Fibroblast of skin of scalp (primary cell): ENCODE measurements around the gene UBR3.
"Not testable (repeated sequence)": the region's sequence is repeated elsewhere in the genome, so short reads cannot be mapped to it uniquely, and the experiment has no call there.

Experiments
- DNase-seq: peaks from one replicate; pipeline ENCODE4 v3.0.0-alpha.2; 2013

The UBR3 gene

GRCh38 chr2:169867579-169867978 lies 40.3 kb downstream of the UBR3 start:
- DNase-seq: no peak

DNA sequence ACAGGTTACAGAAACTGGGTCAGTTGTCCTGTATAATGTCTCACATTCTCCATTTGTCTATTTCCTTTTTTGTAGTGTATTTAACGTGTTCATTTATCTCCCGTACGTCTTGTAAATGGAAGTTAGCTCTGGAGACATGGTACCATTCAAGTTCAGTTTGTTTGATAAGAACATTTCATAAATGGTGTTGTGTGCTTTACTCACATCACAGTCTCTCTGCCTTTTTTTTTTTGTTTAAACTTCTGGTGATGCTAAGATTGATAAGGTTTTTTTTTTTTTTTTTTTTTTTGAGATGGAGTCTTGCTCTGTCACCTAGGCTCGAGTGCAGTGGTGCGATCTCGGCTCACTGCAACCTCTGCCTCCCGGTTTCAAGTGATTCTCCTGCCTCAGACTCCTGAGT lies 41.7 kb downstream of the UBR3 start:
- no peak for DNase-seq

GRCh38 chr2:169871369-169871768 lies 44.1 kb downstream of the UBR3 start:
- not testable (repeated sequence) for DNase-seq

DNA sequence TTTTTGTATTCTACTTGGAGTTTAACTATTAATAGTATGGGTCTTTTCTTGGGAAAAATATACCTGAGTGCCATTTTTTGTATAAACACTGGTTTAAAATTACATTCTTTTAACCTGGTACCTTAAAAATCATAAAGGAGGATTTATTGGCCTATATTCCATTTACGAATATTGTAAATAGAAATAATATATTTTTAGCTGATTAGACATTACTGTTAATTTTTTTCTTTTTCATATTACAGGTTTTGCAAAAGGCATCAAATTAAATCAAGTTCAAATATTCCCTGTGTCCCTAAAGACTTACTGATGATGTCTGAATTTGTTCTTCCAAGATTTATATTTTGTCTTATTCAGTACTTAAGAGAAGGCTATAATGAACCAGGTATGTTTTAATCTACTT lies 44.7 kb downstream of the UBR3 start:
- no peak for DNase-seq

DNA sequence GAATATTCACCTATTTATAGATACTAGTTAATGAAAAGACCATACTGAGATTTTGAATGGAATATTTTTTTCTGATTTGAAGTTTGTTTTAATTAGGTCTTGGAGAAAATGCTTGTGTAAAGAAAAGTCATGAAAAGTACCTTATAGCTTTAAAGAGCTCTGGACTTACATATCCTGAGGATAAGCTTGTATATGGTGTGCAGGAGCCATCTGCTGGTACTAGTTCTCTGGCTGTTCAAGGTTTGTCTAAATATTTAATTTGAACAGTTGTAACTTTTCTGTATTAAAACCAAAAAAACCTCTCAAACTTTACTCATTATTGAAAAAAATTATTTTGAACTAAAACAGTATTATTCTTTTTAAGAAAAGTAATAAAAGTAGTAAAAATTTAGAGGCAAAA lies 50.1 kb downstream of the UBR3 start:
- peak; percentile 24 for DNase-seq

DNA sequence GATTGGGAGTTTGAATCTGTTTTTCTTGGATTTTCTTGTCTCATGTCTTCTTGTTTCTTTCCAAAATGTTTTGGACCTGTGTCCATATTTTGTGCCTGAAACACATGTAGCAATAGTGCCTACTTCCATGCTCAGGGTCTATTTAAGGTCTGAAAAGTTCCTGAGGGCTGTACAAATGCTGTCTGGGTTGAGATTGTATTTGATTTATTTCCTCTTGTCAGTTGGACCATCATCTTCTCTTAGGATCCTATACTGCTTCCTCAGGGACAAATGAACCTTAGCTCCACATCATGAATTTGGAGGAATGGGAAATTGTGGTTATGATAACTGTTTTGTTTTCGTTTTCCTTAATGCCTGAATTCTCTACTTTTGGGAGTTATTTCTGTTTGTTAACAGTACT lies 59.9 kb downstream of the UBR3 start:
- no peak for DNase-seq

GRCh38 chr2:169891593-169892298 lies 64.5 kb downstream of the UBR3 start:
- peak; percentile 38 for DNase-seq

DNA sequence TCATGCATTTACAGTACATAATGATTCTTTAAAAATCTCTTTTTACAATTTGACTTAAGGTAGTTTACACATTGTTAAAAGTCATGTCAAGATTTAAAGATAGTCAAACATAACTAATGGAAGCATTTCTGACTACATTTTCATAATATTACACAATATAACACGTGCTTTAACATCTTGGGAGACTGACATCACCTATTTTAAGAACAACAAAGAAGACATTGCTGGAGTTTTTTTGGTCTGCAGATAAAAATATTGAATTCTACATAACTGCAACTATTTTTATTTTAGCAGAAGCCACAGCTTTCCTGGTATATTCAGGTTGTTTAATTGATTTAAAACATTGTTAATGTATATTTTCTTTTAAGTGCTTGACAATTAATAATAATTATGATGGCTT lies 65.7 kb downstream of the UBR3 start:
- no peak for DNase-seq

- DNase-seq: peak; percentile 28
Observed at GRCh38 chr2:169895294-169895985, 68.2 kb downstream of the UBR3 start.

GRCh38 chr2:169897834-169898233 lies 70.6 kb downstream of the UBR3 start:
- no peak for DNase-seq

GRCh38 chr2:169900103-169900502 lies 72.8 kb downstream of the UBR3 start:
- not testable (repeated sequence) for DNase-seq

DNA sequence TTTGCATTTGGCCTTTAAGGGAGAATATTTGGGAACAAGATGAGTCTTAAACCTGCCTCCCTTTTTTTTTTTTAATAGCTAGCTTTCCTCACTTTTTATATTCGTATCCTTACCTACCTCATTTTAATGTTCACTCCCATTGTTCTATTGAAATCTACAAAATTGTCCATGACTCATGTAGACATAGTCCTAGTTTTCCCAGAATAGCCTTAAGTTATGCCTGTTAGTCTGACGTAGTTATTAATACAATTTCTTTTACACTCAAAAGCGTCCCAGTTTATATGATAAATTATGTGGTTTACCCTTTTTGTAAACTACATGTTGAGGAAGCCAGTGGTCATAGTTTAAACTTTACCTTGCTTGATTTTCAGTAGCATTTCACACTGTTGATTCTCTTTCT lies 73.4 kb downstream of the UBR3 start:
- DNase-seq: no peak

DNA sequence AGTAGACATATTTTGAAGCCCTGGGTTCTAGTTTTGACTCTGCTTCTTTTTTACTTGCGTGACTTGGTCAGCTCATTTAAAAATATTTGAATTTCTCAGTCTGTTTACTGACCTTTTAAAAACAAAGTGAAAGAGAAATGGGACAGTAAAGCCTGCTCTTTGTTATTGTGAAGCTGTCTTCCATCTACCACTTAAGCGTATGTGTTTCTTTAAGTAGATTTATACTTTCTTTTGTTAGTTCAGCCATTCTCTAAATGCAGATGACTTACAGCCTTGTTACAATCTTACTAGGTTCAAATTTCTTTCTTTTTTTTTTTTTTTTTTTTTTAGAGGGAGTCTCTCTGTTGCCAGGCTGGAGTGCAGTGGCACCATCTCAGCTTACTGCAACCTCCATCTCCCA lies 79.5 kb downstream of the UBR3 start:
- no peak for DNase-seq

DNA sequence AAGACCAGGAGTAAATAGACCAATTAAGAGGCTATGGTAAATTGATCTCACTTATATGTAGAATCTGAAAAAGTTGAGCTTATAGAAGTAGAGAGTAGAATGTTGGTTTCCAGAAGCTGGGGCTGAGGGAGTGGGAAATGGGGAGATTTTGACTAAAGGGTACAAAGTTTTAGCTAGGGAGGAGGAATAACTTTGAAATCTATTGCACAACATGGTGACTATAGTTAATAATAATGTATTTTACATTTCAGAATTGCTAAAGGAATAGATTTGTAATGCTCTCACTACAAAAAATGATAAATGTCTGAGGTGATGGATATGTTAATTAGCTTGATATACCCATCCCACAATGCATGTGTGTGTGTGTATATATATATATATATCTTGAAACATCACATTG lies 82.1 kb downstream of the UBR3 start:
- DNase-seq: no peak

DNA sequence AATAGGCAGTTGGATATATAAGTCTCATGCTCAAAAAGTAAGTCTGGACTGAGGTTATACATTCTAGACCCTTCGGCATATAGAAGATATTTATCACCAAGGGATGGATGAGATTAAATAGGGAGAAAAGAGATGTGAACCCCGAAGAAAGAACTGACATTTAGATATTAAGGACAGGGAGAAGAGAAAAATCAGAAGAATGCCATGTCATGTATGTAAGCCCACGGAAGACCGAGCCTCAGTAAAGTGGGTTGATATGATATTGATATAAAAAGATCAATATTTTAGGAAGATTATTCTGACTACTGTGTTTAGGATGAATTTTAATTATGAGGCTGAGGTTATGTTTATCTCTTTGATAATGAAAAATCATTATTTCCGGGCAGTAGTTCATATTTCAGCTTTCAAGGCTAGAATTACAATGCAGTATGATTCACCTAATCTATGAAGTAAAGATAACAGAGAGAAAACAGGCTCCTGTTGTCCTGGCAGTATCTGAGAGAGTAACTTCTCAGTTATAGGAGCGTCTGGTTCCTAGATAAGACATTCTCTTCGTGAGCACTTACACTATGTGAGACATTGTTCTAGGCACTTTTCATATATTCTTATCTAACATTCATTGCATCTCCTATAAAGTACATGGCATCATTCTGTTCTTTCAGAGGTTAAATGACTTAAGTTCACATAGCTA lies 83.0 kb downstream of the UBR3 start:
- no peak for DNase-seq

DNA sequence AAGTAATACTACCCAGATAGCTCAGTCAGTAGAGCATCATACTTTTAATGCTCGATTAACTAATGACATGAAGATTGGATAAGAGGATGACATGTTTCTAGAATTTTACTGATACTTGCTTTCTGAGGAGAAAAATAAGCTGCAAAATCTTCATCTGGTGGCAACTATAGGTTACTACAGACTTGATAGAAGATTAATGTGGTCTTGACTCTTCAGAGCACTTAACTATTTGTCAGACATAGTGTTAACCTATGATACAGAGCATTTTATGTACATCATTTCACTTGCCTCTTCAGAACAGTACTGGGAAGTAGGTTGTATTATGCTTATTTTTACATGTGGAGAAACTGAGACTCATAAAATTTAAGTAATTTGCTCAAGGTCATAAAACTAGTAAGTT lies 83.9 kb downstream of the UBR3 start:
- no peak for DNase-seq

GRCh38 chr2:169916623-169917022 lies 89.4 kb downstream of the UBR3 start:
- no peak for DNase-seq

DNA sequence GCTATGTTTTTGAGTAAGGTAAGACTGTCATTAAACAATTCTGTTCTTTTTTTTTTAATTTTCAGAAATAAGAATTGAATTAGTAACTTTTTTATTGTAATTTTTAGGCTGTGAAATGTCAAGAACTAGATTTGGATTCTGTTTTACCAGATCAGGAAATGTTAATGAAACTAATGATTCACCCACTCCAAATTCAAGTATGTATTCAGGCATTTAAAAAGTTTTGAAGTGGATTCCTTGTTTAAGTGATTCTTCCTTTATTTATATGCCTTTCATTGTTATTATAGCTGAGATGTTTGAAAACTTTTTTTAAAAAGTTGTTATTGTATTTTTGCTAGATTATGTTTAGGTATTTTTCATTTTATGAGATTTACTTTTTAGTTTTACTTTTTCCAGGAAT lies 96.7 kb downstream of the UBR3 start:
- DNase-seq: no peak

DNA sequence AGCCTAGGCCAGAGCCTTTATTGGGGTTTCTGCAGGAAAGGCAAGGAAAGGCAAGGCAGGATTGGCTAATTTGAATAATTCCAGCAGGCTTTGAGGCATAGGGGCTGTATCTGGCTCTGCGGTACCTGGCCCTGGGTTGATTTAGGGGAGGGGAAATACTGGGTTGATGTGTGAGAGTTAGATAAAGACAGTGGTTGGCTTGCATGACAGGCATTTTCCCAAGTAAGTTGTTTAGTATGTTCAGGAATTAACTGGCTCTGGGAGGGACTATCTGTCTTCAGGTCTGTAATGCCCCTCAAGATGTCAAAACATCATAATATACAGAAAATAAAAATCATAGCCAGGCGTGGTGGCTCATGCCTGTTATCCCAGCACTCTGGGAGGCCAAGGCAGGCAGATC lies 98.7 kb downstream of the UBR3 start:
- DNase-seq: no peak

DNA sequence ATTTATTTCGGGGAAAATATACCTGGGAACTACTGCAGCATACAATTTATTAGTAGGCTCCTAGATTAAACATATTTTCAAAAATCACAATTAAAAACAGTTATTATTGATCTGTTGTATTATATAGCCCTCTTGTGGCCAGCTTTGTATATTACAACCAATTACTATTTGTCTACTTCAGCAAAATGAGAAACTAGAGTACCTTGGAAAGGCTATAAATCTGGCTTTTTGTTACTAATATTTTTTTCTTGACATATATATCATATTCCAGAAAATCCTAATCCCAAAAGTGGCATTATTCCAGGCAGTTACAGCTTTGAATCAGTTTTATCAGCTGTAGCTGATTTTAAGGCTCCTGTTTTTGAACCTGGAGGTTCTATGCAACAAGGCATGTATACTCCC lies 101.2 kb downstream of the UBR3 start:
- peak; percentile 47 for DNase-seq

GRCh38 chr2:169933124-169933711 lies 106.0 kb downstream of the UBR3 start:
- peak; percentile 51 for DNase-seq

DNA sequence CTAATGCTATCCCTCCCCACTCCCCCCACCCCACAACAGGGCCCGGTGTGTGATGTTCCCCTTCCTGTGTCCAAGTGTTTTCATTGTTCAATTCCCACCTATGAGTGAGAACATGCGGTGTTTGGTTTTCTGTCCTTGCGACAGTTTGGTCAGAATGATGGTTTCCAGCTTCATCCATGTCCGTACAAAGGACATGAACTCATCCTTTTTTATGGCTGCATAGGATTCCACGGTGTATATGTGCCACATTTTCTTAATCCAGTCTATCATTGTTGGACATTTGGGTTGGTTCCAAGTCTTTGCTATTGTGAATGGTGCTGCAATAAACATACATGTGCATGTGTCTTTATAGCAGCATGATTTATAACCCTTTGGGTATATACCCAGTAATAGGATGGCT lies 109.4 kb downstream of the UBR3 start:
- DNase-seq: not testable (repeated sequence)

GRCh38 chr2:169945515-169945914 lies 118.3 kb downstream of the UBR3 start:
- no peak for DNase-seq

- no peak for DNase-seq
Observed at GRCh38 chr2:169946092-169946491, 118.8 kb downstream of the UBR3 start.
